MM.1S (cell line): Measurements from ENCODE around the gene MGAT5.

ENCODE experiments used
- DNase-seq: peaks from one replicate; pipeline ENCODE4 v3.0.0-alpha.2; 2015
- H2AFZ ChIP-seq: fragments of 300-600 bp; sonication (generic); 2 replicates; pipeline ENCODE4 v1.6.0; 2016; ENCODE audit warnings: antibody characterized with exemption, low read length
- H3F3A ChIP-seq: fragments of 300-600 bp; sonication (generic); 2 replicates; pipeline ENCODE4 v1.6.1; 2016; ENCODE audit warnings: mild to moderate bottlenecking, antibody characterized with exemption, low read length, moderate library complexity, mixed read lengths; ENCODE audit not compliant: insufficient read depth
- H3K27ac ChIP-seq: fragments of 300-600 bp; sonication (generic); 2 replicates; pipeline ENCODE4 v1.5.1; 2016; ENCODE audit warnings: mild to moderate bottlenecking, low read length
- H3K27me3 ChIP-seq: fragments of 300-600 bp; sonication (generic); replicated peaks from 2 replicates; pipeline ENCODE4 v1.6.0; 2016; ENCODE audit warnings: low read length; ENCODE audit not compliant: insufficient read depth
- H3K36me3 ChIP-seq: fragments of 300-600 bp; sonication (generic); replicated peaks from 2 replicates; pipeline ENCODE4 v1.6.1; 2016; ENCODE audit warnings: mild to moderate bottlenecking, low read length, mixed read lengths; ENCODE audit not compliant: insufficient read depth
- H3K4me1 ChIP-seq: fragments of 300-600 bp; sonication (generic); 2 replicates; pipeline ENCODE4 v1.6.1; 2016; ENCODE audit warnings: low read length, mixed read lengths
- H3K4me2 ChIP-seq: fragments of 300-600 bp; sonication (generic); 2 replicates; pipeline ENCODE4 v1.6.0; 2016; ENCODE audit warnings: low read depth, low read length
- H3K4me3 ChIP-seq: fragments of 300-600 bp; sonication (generic); 2 replicates; pipeline ENCODE4 v1.5.1; 2016; ENCODE audit warnings: low read length, mixed read lengths
- H3K79me2 ChIP-seq: fragments of 300-600 bp; sonication (generic); 2 replicates; pipeline ENCODE4 v1.6.1; 2016; ENCODE audit warnings: mixed run types, low read length, mixed read lengths
- H3K9ac ChIP-seq: fragments of 300-600 bp; sonication (generic); 2 replicates; pipeline ENCODE4 v1.6.1; 2016; ENCODE audit warnings: low read length, mixed read lengths
- H3K9me2 ChIP-seq: fragments of 300-600 bp; sonication (generic); replicated peaks from 2 replicates; pipeline ENCODE4 v1.6.1; 2016; ENCODE audit warnings: mild to moderate bottlenecking, low read length, mixed read lengths; ENCODE audit not compliant: insufficient read depth
- H3K9me3 ChIP-seq: fragments of 300-600 bp; sonication (generic); replicated peaks from 2 replicates; pipeline ENCODE4 v1.6.1; 2016; ENCODE audit warnings: mild to moderate bottlenecking, low read length, mixed read lengths; ENCODE audit not compliant: insufficient read depth
- H4K20me1 ChIP-seq: fragments of 300-600 bp; sonication (generic); 2 replicates; pipeline ENCODE4 v1.6.1; 2016; ENCODE audit warnings: mild to moderate bottlenecking, low read length, moderate library complexity, mixed read lengths; ENCODE audit not compliant: insufficient read depth
- EZH2 ChIP-seq: fragments of 300-600 bp; sonication (generic); optimal IDR thresholded peaks from 2 replicates; pipeline ENCODE3; 2017; ENCODE audit warnings: low read depth, mild to moderate bottlenecking, antibody characterized with exemption, low read length, mixed read lengths
- EZH2phosphoT487 ChIP-seq: fragments of 300-600 bp; sonication (generic); IDR thresholded peaks from 2 replicates; pipeline ENCODE4 v1.6.1; 2018; ENCODE audit warnings: antibody characterized with exemption, low read length
- TF ChIP-seq, protein P1 (sequence below): fragments of 300-600 bp; sonication (generic); IDR thresholded peaks from 2 replicates; pipeline ENCODE4 v1.5.1; 2016; ENCODE audit warnings: antibody characterized with exemption, low read length, mixed read lengths

Gene MGAT5

DNA sequence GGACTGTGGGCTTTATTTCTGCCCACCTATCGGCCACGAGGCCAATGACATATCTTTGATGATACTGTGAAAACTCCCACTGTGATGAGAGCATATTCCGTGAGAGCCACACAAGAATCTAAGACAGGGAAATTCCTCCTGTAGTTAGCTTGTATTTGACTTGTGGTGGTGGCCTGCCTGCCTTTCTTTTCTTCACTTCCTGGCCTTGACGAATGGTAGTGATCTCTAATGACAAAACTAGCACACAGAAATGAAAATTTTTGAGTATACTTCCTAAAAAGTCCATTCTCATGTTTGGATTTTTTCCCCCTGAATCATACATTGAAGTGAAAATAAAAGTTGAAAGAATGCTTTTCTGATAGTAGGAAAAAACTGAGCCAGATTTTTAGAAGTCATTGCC is 94.4 kb downstream of the MGAT5 start:
- Histone ChIP-seq H4K20me1 (no peaks in the 10 kb centered on the region), H3K4me3 (no peak overlapping the region), H3K9me3 (no peaks in the 10 kb centered on the region), H3K36me3 (peaks cover 6% of the 10 kb centered on the region; the same call in 1 of the 2 replicates), H3K27me3 (no peaks in the 10 kb centered on the region), H3F3A (no peaks in the 10 kb centered on the region), H3K9ac (no peak overlapping the region), H3K4me2 (no peak overlapping the region), H3K4me1 (no peaks in the 10 kb centered on the region), H3K9me2 (no peaks in the 10 kb centered on the region), H3K27ac (no peak overlapping the region), H2AFZ (no peak overlapping the region), H3K79me2 (0 out of 2 replicates have a peak, but pooled peaks cover 7% of the 10 kb centered on the region)
- no peak for DNase-seq
- no peak for TF ChIP-seq EZH2phosphoT487
- no peak for TF ChIP-seq EZH2
- TF ChIP-seq, protein P1, sequence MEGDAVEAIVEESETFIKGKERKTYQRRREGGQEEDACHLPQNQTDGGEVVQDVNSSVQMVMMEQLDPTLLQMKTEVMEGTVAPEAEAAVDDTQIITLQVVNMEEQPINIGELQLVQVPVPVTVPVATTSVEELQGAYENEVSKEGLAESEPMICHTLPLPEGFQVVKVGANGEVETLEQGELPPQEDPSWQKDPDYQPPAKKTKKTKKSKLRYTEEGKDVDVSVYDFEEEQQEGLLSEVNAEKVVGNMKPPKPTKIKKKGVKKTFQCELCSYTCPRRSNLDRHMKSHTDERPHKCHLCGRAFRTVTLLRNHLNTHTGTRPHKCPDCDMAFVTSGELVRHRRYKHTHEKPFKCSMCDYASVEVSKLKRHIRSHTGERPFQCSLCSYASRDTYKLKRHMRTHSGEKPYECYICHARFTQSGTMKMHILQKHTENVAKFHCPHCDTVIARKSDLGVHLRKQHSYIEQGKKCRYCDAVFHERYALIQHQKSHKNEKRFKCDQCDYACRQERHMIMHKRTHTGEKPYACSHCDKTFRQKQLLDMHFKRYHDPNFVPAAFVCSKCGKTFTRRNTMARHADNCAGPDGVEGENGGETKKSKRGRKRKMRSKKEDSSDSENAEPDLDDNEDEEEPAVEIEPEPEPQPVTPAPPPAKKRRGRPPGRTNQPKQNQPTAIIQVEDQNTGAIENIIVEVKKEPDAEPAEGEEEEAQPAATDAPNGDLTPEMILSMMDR: no peak

DNA sequence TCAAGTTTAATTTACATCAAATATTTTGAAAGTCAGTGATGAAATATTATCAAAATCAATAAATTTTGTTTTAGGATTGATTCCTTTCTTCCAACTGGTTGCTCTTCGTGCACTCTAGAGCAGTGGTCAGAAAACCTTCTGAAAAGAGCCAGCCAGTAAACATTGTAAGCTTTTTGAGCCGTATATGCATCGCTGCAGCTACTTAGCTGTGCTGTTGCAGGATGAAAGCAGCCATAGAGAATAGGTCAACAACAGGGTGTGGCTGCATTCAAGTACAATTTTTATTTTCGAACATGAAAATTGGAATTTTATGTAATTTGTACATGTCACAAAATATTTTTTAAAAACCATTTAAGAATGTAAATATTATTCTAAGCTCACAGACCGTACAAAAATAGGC is 94.9 kb downstream of the MGAT5 start:
- H3K36me3 ChIP-seq: peaks cover 8% of the 10 kb centered on the region; the same call in 1 of the 2 replicates
- no peaks in the 10 kb centered on the region for H3K9me2 ChIP-seq
- H3K27me3 ChIP-seq: no peaks in the 10 kb centered on the region
- TF ChIP-seq EZH2 (no peak), EZH2phosphoT487 (no peak)
- TF ChIP-seq, protein P1: no peak
- H3K27ac ChIP-seq: no peak overlapping the region
- H4K20me1 ChIP-seq: no peaks in the 10 kb centered on the region
- no peak overlapping the region for H3K4me2 ChIP-seq
- no peak overlapping the region for H3K9ac ChIP-seq
- 0 out of 2 replicates have a peak, but pooled peaks cover 7% of the 10 kb centered on the region for H3K79me2 ChIP-seq
- no peaks in the 10 kb centered on the region for H3K9me3 ChIP-seq
- no peaks in the 10 kb centered on the region for H3K4me1 ChIP-seq
- no peak overlapping the region for H2AFZ ChIP-seq
- H3F3A ChIP-seq: no peaks in the 10 kb centered on the region
- no peak overlapping the region for H3K4me3 ChIP-seq
- no peak for DNase-seq

DNA sequence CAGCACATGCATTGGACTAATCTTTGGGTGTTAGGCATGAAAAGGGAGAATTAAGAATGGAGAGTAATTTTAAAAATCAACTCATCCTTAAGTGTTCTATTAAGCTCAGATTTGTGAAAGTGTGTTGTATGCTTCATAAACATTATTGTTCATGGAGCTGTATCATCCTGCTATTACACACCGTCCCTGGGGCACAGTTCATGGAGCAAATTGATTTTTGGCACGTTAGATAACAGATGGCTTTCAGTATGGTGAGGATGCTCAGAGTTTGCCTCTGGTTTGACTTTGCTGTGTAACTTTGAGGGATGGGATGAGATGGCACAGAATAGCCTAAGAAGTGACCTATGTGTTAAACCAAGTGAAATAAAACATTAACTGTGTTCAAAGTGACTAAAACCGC is 97.1 kb downstream of the MGAT5 start:
- Histone ChIP-seq H3K9me3 (no peaks in the 10 kb centered on the region), H3K9ac (no peak overlapping the region), H3K4me3 (no peak overlapping the region), H3K27ac (no peak overlapping the region), H2AFZ (no peak overlapping the region), H3K4me2 (no peak overlapping the region), H3K4me1 (no peaks in the 10 kb centered on the region), H3K79me2 (0 out of 2 replicates have a peak, but pooled peaks cover 7% of the 10 kb centered on the region), H3F3A (no peaks in the 10 kb centered on the region), H4K20me1 (no peaks in the 10 kb centered on the region), H3K9me2 (no peaks in the 10 kb centered on the region), H3K27me3 (no peaks in the 10 kb centered on the region), H3K36me3 (peaks cover 8% of the 10 kb centered on the region; the same call in 1 of the 2 replicates)
- TF ChIP-seq EZH2phosphoT487: no peak
- no peak for TF ChIP-seq EZH2
- TF ChIP-seq, protein P1: no peak
- no peak for DNase-seq
